GM21447 (cell line): ENCODE data around the gene NCAPD2.
"Not testable (repeated sequence)": the region's sequence is repeated elsewhere in the genome, so short reads cannot be mapped to it uniquely, and the experiment has no call there.

ENCODE experiments used
- ATAC-seq: cut with Tn5 transposase; IDR thresholded peaks from one replicate; pipeline ENCODE4 v1.9.1; 2021; ENCODE audit not compliant: unreplicated experiment

The NCAPD2 gene

DNA sequence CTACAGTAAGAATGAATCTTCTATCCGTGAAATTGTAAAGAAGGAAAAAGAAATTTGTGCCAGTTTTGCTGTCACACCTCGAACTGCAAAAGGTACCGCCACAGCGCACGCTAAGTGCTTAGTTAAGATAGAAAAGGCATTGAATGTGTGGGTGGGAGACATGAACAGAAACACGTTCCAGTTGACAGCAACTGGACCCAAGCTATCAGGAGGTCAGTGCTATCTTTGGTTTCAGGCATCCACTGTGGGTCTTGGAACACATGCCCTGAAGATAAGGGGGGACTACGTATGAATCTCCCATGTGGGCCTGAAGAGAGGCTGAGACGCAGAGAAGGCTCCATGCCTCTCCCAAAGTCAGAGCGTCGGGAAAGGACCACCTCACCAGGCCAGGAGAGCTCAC, 52.1 kb downstream of the NCAPD2 start:
- no peak for ATAC-seq

- no peak for ATAC-seq
Measured at GRCh38 chr12:6547566-6547965, 53.7 kb downstream of the NCAPD2 start.

DNA sequence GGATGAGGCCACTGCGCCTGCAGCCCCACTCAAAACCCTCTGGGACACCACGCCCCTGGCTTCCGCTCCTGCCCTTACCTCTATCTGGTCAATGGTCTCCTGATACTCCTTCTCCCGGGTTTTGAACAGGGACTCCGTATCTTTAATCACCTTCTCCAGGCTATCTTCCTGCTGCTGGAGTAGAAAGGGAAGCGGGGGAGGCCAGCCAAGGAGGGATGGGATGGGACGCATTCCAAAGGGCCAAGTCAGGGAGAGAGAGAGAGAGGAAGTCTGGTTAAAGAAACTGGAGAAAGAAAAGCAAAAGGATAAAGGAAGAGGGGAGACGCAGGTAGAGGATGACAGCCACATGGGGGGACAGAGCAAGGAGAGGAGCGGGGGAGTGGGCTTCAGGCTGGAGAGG, 54.1 kb downstream of the NCAPD2 start:
- ATAC-seq: no peak

GRCh38 chr12:6548556-6548955, 54.7 kb downstream of the NCAPD2 start:
- no peak for ATAC-seq

DNA sequence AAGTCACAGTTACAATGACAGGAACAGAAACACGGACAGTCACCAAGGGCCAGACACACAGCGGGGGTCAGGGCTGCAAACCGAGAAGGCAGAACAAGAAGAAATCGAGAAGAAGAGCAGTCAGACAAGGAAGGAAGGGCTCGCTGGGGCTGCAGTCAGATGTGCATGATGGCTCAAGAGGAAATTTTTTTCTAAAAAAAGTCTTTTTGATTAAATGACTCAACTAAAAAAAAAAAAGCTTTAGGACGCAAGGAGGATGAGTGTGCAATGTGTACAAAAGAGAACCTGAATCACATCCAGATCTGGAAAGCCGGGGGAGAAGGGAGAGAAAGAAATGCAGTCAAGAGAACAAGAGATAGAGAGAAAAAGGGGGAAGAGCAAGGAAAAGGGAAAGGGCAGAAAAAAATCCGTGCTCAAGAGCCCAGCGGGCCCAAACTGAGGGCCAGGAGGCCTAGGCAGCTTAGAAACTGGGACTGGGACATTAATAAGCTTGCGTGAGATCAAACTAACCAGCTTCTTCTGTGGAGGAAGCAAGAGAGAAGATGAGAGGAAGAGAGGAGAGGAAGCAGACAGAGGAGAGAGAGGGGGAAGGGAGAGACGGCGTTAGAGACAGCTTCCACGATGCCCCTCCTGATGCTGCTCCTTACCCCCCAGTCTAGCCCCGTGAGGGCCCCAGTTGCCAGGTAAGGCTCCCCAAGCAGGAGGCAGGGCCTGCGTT, 55.2 kb downstream of the NCAPD2 start:
- ATAC-seq: no peak

DNA sequence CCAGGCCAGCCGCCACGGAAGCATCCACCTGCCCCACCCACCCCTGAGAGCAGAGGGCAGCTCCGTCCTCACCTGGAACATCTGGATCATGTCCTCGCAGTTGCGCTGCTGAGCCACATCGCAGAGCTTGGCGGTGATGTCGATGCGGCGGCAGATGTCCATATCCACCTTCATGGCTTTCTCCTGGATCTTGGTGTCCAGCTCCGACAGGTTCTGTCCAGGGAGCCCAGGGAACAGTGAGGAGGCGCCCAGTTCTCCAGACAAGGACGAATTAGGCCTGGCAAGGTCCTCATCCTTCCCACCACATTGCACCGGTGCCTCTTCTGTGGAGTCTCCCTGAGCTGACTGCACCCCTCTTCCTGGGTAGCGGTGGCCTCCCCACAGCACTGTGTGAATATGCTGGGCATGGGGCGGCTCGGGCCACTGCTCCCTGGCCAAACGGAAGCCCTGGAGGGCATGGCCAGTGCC, 55.8 kb downstream of the NCAPD2 start:
- ATAC-seq: no peak

GRCh38 chr12:6550294-6551062, 56.6 kb downstream of the NCAPD2 start:
- no peak for ATAC-seq

- no peak for ATAC-seq
Measured at GRCh38 chr12:6551063-6551461, 57.2 kb downstream of the NCAPD2 start.

- ATAC-seq: no peak
Measured at GRCh38 chr12:6551496-6552139, 57.7 kb downstream of the NCAPD2 start.

GRCh38 chr12:6552140-6552551, 58.2 kb downstream of the NCAPD2 start:
- ATAC-seq: no peak

DNA sequence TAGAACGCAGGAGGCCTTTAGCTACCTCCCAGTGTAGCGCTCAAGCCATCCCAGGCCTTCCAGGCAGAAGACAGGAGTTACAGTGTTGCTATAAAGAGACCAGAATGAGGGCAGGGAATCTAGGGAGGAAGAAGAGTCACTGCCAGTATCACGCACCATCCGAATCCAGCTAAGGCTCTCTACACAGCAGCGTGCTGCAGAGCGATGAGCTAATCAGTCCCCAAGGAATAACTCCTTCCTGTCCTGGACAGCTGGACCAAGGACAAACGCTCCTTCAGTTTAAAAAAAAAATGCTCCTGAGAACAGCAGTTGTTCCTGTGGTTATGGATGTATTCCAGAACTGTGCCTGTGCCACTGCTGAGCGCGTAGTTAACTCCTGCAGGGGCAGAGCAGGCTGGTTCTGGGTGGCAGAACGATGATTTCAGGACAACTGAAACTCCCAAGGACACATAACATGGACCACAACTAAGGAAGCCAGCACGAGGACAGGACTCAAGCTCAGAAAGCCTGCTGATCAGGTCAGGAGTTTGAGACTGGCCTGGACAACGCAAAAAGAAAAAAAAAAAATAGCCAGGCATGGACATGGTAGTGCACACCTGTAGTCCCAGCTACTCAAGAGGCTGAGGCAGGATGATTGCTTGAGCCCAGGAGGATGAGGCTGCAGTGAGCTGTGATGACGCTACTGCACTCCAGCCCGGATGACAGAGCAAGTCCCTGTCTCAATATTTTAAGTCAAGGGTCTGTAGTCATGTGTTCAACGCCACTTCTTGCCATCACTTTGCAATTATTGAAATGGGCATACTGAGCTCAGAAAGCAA, 59.4 kb downstream of the NCAPD2 start:
- no peak for ATAC-seq

- ATAC-seq: peak; percentile 62
Measured at GRCh38 chr12:6554168-6555017, 60.5 kb downstream of the NCAPD2 start.

GRCh38 chr12:6555018-6555691, 61.3 kb downstream of the NCAPD2 start:
- peak; percentile 18 for ATAC-seq

DNA sequence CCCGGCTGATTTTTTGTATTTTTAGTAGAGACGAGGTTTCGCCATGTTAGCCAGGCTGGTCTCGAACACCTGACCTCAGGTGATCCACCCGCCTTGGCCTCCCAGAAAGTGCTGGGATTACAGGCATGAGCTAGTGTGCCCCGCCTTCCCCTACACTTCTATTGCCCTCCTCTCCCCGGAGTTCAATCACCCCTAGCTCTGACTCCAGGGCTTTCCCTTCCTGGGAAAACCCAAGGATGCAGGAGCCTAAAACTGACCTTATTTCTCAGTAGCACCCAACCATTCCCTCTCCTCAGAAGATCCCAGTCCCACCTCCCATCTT, 62.6 kb downstream of the NCAPD2 start:
- not testable (repeated sequence) for ATAC-seq

DNA sequence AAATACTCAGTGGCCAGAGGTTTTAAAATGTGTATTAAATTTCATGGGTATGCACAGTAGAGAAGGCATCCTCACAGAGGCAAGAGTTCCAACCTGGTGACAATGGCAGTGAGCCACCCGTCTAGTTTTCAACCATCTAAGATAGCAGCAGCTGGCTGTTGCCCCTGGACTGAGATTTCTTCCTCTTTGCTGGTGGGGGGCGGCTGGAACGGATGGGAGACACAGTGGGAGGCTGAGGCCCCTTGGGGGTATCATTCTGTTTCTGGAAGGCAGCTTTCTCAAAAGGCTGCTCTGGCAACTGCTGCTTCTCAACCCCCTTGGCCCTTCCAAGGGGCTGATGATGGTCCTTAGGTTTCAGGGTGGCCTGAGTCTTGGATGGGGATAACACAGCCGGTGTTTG, 63.0 kb downstream of the NCAPD2 start:
- ATAC-seq: no peak

GRCh38 chr12:6558014-6558760, 64.3 kb downstream of the NCAPD2 start:
- not testable (repeated sequence) for ATAC-seq

GRCh38 chr12:6559500-6559899, 65.6 kb downstream of the NCAPD2 start:
- no peak for ATAC-seq

DNA sequence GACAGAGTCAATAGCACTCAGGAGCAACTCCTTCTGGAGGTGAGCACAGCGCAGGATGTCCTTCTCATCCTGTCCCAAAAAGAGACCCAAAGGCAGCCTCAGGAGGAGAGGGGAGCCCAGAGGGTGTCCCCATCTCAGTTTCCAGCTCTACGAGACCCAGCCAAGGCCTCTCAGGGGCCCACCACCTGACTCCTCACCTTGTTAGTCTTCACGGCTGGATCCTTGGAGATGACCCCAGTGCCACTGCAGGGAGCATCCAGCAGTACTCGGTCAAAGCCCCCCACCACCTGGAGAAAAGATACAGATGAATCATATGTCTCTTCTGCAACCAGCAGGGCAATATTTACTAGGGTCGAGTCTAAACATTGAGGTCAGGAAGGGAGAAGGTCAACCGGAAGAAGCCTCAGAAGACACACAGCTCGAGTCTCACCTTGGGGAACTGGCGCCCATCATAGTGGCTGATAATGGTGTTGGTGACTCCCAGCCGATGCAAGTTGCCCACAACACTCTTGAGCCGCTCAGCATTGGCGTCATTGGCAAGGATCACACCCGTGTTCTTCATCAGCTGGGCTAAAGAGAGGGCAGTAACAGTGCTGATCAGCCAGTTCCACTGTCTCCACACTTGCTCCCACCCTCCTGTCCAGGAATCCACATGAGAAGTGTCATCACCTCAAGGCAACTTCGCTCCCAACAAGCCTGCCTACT, 66.8 kb downstream of the NCAPD2 start:
- no peak for ATAC-seq
